GM23338 (cell line): ENCODE results near the gene SLC43A2. TPM values are rescaled to one million over a fixed set of nuclear protein-coding genes. Genes with fewer than 3 reads are reported as not detected.

ENCODE experiments used
- ATAC-seq: fragments of 200-7000 bp; cut with Tn5 transposase; 3 replicates; pipeline ENCODE4 v1.9.1; 2020
- DNase-seq: peaks from one replicate; pipeline ENCODE4 v3.0.0-alpha.2; 2015; ENCODE audit warnings: low spot score
- H2AFZ ChIP-seq: fragments of 200-600 bp; sonication (generic); 2 replicates; pipeline ENCODE4 v1.8.0; 2016; ENCODE audit warnings: antibody characterized with exemption, mild to moderate bottlenecking, moderate library complexity
- H3F3A ChIP-seq: fragments of 200-600 bp; sonication (generic); replicated peaks from 2 replicates; pipeline ENCODE4 v1.8.0; 2017; ENCODE audit warnings: antibody characterized with exemption, mixed run types, low read depth
- H3K27ac ChIP-seq: fragments of 200-600 bp; sonication (generic); 2 replicates; pipeline ENCODE4 v1.6.1; 2016; ENCODE audit warnings: low read depth
- H3K27me3 ChIP-seq: fragments of 200-600 bp; sonication (generic); 2 replicates; pipeline ENCODE4 v1.8.0; 2016; ENCODE audit warnings: mild to moderate bottlenecking, mixed run types, moderate library complexity; ENCODE audit not compliant: insufficient read depth
- H3K36me3 ChIP-seq: fragments of 200-600 bp; sonication (generic); 2 replicates; pipeline ENCODE4 v1.8.0; 2016; ENCODE audit warnings: mild to moderate bottlenecking; ENCODE audit not compliant: insufficient read depth
- H3K4me1 ChIP-seq: fragments of 200-600 bp; sonication (generic); 2 replicates; pipeline ENCODE4 v1.8.0; 2016; ENCODE audit warnings: mild to moderate bottlenecking, moderate library complexity; ENCODE audit not compliant: insufficient read depth
- H3K4me2 ChIP-seq: fragments of 200-600 bp; sonication (generic); 2 replicates; pipeline ENCODE4 v1.7.1; 2017; ENCODE audit warnings: mixed run types
- H3K4me3 ChIP-seq: fragments of 200-600 bp; sonication (generic); 2 replicates; pipeline ENCODE4 v1.6.1; 2016; ENCODE audit warnings: mixed run types
- H3K79me2 ChIP-seq: fragments of 200-600 bp; sonication (generic); replicated peaks from 2 replicates; pipeline ENCODE4 v1.8.0; 2017; ENCODE audit warnings: mild to moderate bottlenecking; ENCODE audit not compliant: insufficient read depth
- H3K9me2 ChIP-seq: fragments of 200-600 bp; sonication (generic); 2 replicates; pipeline ENCODE4 v1.8.0; 2017; ENCODE audit not compliant: insufficient read depth
- H4K20me1 ChIP-seq: fragments of 200-600 bp; sonication (generic); replicated peaks from 2 replicates; pipeline ENCODE4 v1.8.0; 2017; ENCODE audit warnings: mild to moderate bottlenecking; ENCODE audit not compliant: insufficient read depth
- H3K27ac Mint-ChIP-seq: 2 replicates; pipeline ENCODE4 v1.8.0; 2020; ENCODE audit warnings: inconsistent platforms, mild to moderate bottlenecking, moderate library complexity, mixed read lengths
- H3K27me3 Mint-ChIP-seq: 3 replicates; pipeline ENCODE4 v1.8.0; 2022; ENCODE audit warnings: low read depth, mild to moderate bottlenecking, moderate library complexity, mixed read lengths, inconsistent platforms; ENCODE audit not compliant: insufficient read depth, poor library complexity
- H3K36me3 Mint-ChIP-seq: 3 replicates; pipeline ENCODE4 v1.8.0; 2021; ENCODE audit warnings: low read depth, mild to moderate bottlenecking, inconsistent platforms, moderate library complexity, mixed read lengths
- H3K4me1 Mint-ChIP-seq: 3 replicates; pipeline ENCODE4 v1.8.0; 2020; ENCODE audit warnings: mild to moderate bottlenecking, inconsistent platforms, mixed read lengths
- H3K4me3 Mint-ChIP-seq: 3 replicates; pipeline ENCODE4 v1.8.0; 2021; ENCODE audit warnings: moderate library complexity, mild to moderate bottlenecking, inconsistent platforms, mixed read lengths
- H3K9me3 Mint-ChIP-seq: 3 replicates; pipeline ENCODE4 v1.8.0; 2020; ENCODE audit warnings: moderate library complexity, mild to moderate bottlenecking, inconsistent platforms, mixed read lengths
- CREB1 ChIP-seq: fragments of 250-450 bp; sonication (Bioruptor Pico); IDR thresholded peaks from 2 replicates; pipeline ENCODE4 v1.5.0; 2020; ENCODE audit warnings: low read depth, mild to moderate bottlenecking, moderate library complexity
- ETS1 ChIP-seq: IDR thresholded peaks from 2 replicates; pipeline ENCODE4 v1.6.1; 2016; ENCODE audit warnings: antibody characterized with exemption
- EZH2 ChIP-seq: fragments of 200-600 bp; sonication (generic); IDR thresholded peaks from one replicate; pipeline ENCODE4 v1.8.0; 2017; ENCODE audit warnings: antibody characterized with exemption, mild to moderate bottlenecking, low read depth; ENCODE audit not compliant: unreplicated experiment
- REST ChIP-seq: IDR thresholded peaks from one replicate; pipeline ENCODE4 v1.6.1; 2018; ENCODE audit warnings: antibody characterized with exemption; ENCODE audit not compliant: unreplicated experiment
- ZNF331 ChIP-seq: fragments of 250-450 bp; sonication (Bioruptor Pico); IDR thresholded peaks from 2 replicates; pipeline ENCODE4 v1.5.0; 2020; ENCODE audit warnings: low read depth, mild to moderate bottlenecking, moderate library complexity
- ZNF462 ChIP-seq: fragments of 250-450 bp; sonication (Bioruptor Pico); IDR thresholded peaks from 2 replicates; pipeline ENCODE4 v1.5.0; 2020; ENCODE audit warnings: mild to moderate bottlenecking, moderate library complexity
- polyA plus RNA-seq: library from polyadenylated mRNA; unstranded; fragments of >200 nt; fragmentation: Nextera tagmentation; extraction: Ambion mirVana; gene quantifications from 2 replicates; pipeline ENCODE4 v1.2.1, GENCODE V29; 2016
- total RNA-seq: library from RNA; depleted of rRNA; stranded (reverse); fragments of >200 nt; shearing (Covaris generic); gene quantifications from 2 replicates; pipeline ENCODE4 v1.2.3, GENCODE V29; 2014

The SLC43A2 gene
- total and polyA plus RNA-seq, 2 experiments from 2014 or later = 2.2 to 9.8 TPM

GRCh38 chr17:1535737-1536136, 92.9 kb downstream of the SLC43A2 start:
- no peaks in the 10 kb centered on the region for H3K9me3 Mint-ChIP-seq
- Histone ChIP-seq H3K36me3 (peaks cover 29% of the 10 kb centered on the region), H3K4me2 (no peak overlapping the region)

More at GRCh38 chr17:1535737-1536136, 92.9 kb downstream of the SLC43A2 start:
- no peaks in the 10 kb centered on the region for H3K4me1 ChIP-seq
- peaks cover 54% of the 10 kb centered on the region for H3K36me3 Mint-ChIP-seq
- H3K27ac ChIP-seq = no peak overlapping the region
- H3K4me3 ChIP-seq = no peak overlapping the region
- H3K9me2 ChIP-seq = no peaks in the 10 kb centered on the region
- no peaks in the 10 kb centered on the region for H3K27me3 ChIP-seq
- peaks cover 3% of the 10 kb centered on the region for H3K27me3 Mint-ChIP-seq
- no peaks in the 10 kb centered on the region for H3K79me2 ChIP-seq
- ATAC-seq (no peak), DNase-seq (no peak)
- no peaks in the 10 kb centered on the region; the same call in 2 of the 3 replicates for H3K4me1 Mint-ChIP-seq
- no peak overlapping the region for H2AFZ ChIP-seq
- H3F3A ChIP-seq = peaks cover 11% of the 10 kb centered on the region; the same call in 1 of the 2 replicates
- no peaks in the 10 kb centered on the region; the same call in 1 of the 2 replicates for H4K20me1 ChIP-seq
- H3K27ac Mint-ChIP-seq = no peak overlapping the region
- H3K4me3 Mint-ChIP-seq = no peak overlapping the region
- TF ChIP-seq ZNF462 (CRISPR knock-in tag) (no peak), CREB1 (CRISPR knock-in tag) (no peak), REST (no peak), ETS1 (no peak), EZH2 (no peak), ZNF331 (no peak)
